Measurements from ENCODE around the gene MLNR.

GRCh38 chr13:49235856-49236431, 15.8 kb downstream of the MLNR start:
- no peak for TF ChIP-seq PATZ1 (CRISPR knock-in tag; IDR thresholded peaks at IDR 0.05; ENCODE audit: borderline replicate concordance)
- no peak for TF ChIP-seq TOX (CRISPR knock-in tag; IDR thresholded peaks at IDR 0.05; ENCODE audit: borderline replicate concordance)
- TF ChIP-seq ZFP30 (CRISPR knock-in tag; IDR thresholded peaks at IDR 0.05), result no peak
- TF ChIP-seq ESRRG (CRISPR knock-in tag; IDR thresholded peaks at IDR 0.05), result no peak
- TF ChIP-seq TSHZ2 (CRISPR knock-in tag; IDR thresholded peaks at IDR 0.05), result no peak
- TF ChIP-seq ARNTL (CRISPR knock-in tag; IDR thresholded peaks at IDR 0.05; ENCODE audit: borderline replicate concordance, low read depth), result no peak
- TF ChIP-seq, protein P1, sequence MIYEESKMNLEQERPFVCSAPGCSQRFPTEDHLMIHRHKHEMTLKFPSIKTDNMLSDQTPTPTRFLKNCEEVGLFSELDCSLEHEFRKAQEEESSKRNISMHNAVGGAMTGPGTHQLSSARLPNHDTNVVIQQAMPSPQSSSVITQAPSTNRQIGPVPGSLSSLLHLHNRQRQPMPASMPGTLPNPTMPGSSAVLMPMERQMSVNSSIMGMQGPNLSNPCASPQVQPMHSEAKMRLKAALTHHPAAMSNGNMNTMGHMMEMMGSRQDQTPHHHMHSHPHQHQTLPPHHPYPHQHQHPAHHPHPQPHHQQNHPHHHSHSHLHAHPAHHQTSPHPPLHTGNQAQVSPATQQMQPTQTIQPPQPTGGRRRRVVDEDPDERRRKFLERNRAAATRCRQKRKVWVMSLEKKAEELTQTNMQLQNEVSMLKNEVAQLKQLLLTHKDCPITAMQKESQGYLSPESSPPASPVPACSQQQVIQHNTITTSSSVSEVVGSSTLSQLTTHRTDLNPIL (CRISPR knock-in tag; IDR thresholded peaks at IDR 0.05; ENCODE audit: low read depth), result no peak
- no peak for TF ChIP-seq ZNF8 (CRISPR knock-in tag; IDR thresholded peaks at IDR 0.05)
- TF ChIP-seq ZNF70 (CRISPR knock-in tag; IDR thresholded peaks at IDR 0.05), result no peak
- TF ChIP-seq ZC3H10 (CRISPR knock-in tag; IDR thresholded peaks at IDR 0.05), result no peak
